SK-N-SH (cell line): Measurements from ENCODE around the gene SERPINE1. TPM values are rescaled to one million over a fixed set of nuclear protein-coding genes. Genes with fewer than 3 reads are reported as not detected.
A peak's percentile ranks its signal among the peaks of the same experiment; 100 is the strongest.

ENCODE experiments used
- CTCF ChIA-PET: fragments of 300-600, 350-600 bp; formaldehyde crosslinking; extraction: SDS; loops from one replicate; lab custom pipeline; 2021; lab: Yijun Ruan, JAX
- POLR2A ChIA-PET: fragments of 350-600 bp; sonication (Branson Sonifier 250); formaldehyde crosslinking; extraction: SDS; loops from one replicate; lab custom pipeline; 2020; ENCODE audit warnings: antibody characterized with exemption, inconsistent platforms; lab: Yijun Ruan, JAX
- DNase-seq: peaks from one replicate; pipeline ENCODE4 v3.0.0; 2012
- H2AFZ ChIP-seq: fragments of 200-600 bp; sonication (generic); 2 replicates; pipeline ENCODE4 v1.8.1; 2016; ENCODE audit warnings: antibody characterized with exemption, mild to moderate bottlenecking, low read depth
- H3F3A ChIP-seq: fragments of 200-600 bp; sonication (generic); replicated peaks from 2 replicates; pipeline ENCODE3; 2016; ENCODE audit warnings: antibody characterized with exemption, mild to moderate bottlenecking; ENCODE audit not compliant: insufficient read depth
- H3K27ac ChIP-seq, 2 experiments: fragments of 200-500 bp in 1 of 2; fragments of 200-600 bp in 1 of 2; sonication (Bioruptor generic) in 1 of 2; sonication (generic), shearing (Covaris generic) in 1 of 2; 2 replicates each; pipeline versions ENCODE4 v1.5.1 to v1.6.1; 2014 to 2016; ENCODE audit warnings: low read depth in 2 of 2, inconsistent platforms in 1 of 2, low read length in 1 of 2, mild to moderate bottlenecking in 1 of 2, mixed read lengths in 1 of 2
- H3K27me3 ChIP-seq: fragments of 200-600 bp; sonication (generic), shearing (Covaris generic); 2 replicates; pipeline ENCODE4 v1.6.1; 2016; ENCODE audit warnings: mixed run types; ENCODE audit not compliant: insufficient read depth
- H3K36me3 ChIP-seq, 2 experiments: fragments of 200-500 bp in 1 of 2; fragments of 200-600 bp in 1 of 2; sonication (Bioruptor generic) in 1 of 2; sonication (generic) in 1 of 2; replicated peaks in 1 of 2; 2 replicates each; pipeline versions ENCODE3 to v1.5.1; 2014 to 2016; ENCODE audit warnings: low read length in 1 of 2, mild to moderate bottlenecking in 1 of 2; ENCODE audit not compliant: insufficient read depth in 2 of 2, control insufficient read depth in 1 of 2
- H3K4me1 ChIP-seq, 2 experiments: fragments of 200-500 bp in 1 of 2; fragments of 200-600 bp in 1 of 2; sonication (Bioruptor generic) in 1 of 2; sonication (generic), shearing (Covaris generic) in 1 of 2; 2 replicates each; pipeline versions ENCODE4 v1.5.1 to v1.6.1; 2014 to 2016; ENCODE audit warnings: low read depth in 1 of 2, low read length in 1 of 2, mixed run types in 1 of 2; ENCODE audit not compliant: insufficient read depth in 2 of 2, control insufficient read depth in 1 of 2
- H3K4me2 ChIP-seq: fragments of 200-600 bp; sonication (generic), shearing (Covaris generic); 2 replicates; pipeline ENCODE4 v1.6.1; 2017; ENCODE audit warnings: mixed run types
- H3K4me3 ChIP-seq, 2 experiments: fragments of 200-500 bp in 1 of 2; fragments of 200-600 bp in 1 of 2; sonication (Bioruptor generic) in 1 of 2; sonication (generic), shearing (Covaris generic) in 1 of 2; 2 replicates each; pipeline versions ENCODE4 v1.5.1 to v1.8.1; 2014 to 2016; ENCODE audit warnings: low read depth in 2 of 2, inconsistent platforms in 1 of 2, low read length in 1 of 2, mild to moderate bottlenecking in 1 of 2, mixed read lengths in 1 of 2, moderate library complexity in 1 of 2
- H3K79me2 ChIP-seq: fragments of 200-600 bp; sonication (generic); 2 replicates; pipeline ENCODE4 v1.8.1; 2017; ENCODE audit warnings: mild to moderate bottlenecking; ENCODE audit not compliant: insufficient read depth
- H3K9ac ChIP-seq: fragments of 200-600 bp; sonication (generic); 2 replicates; pipeline ENCODE4 v1.6.1; 2017; ENCODE audit warnings: mixed run types
- H3K9me2 ChIP-seq: fragments of 200-600 bp; sonication (generic); 2 replicates; pipeline ENCODE4 v1.6.1; 2017; ENCODE audit warnings: mixed run types
- H3K9me3 ChIP-seq: fragments of 200-600 bp; sonication (generic); 2 replicates; pipeline ENCODE4 v1.6.1; 2017; ENCODE audit warnings: mixed run types, mild to moderate bottlenecking, moderate library complexity
- H4K20me1 ChIP-seq: fragments of 200-600 bp; sonication (generic); 2 replicates; pipeline ENCODE4 v1.6.1; 2017; ENCODE audit warnings: mild to moderate bottlenecking, mixed run types; ENCODE audit not compliant: insufficient read depth
- ELF1 ChIP-seq: IDR thresholded peaks from 2 replicates; pipeline ENCODE4 v1.4.0; 2012
- EP300 ChIP-seq, 2 experiments: IDR thresholded peaks; 2 replicates each; pipeline versions ENCODE4 v1.4.0 to v1.6.1; 2012; ENCODE audit warnings: borderline replicate concordance in 1 of 2, low read depth in 1 of 2, low read length in 1 of 2
- GATA2 ChIP-seq: sonication (generic); formaldehyde crosslinking; IDR thresholded peaks from 2 replicates; pipeline ENCODE4 v1.5.0; 2020; ENCODE audit warnings: mild to moderate bottlenecking, missing genetic modification reagents
- MAX ChIP-seq: IDR thresholded peaks from 2 replicates; pipeline ENCODE4 v1.4.0; 2012; ENCODE audit warnings: low read depth
- MXI1 ChIP-seq: IDR thresholded peaks from 2 replicates; pipeline ENCODE4 v1.6.1; 2012; ENCODE audit warnings: mild to moderate bottlenecking, low read depth, low read length, improper control_type of control experiment
- NFIC ChIP-seq: IDR thresholded peaks from 2 replicates; pipeline ENCODE4 v1.4.0; 2012; ENCODE audit warnings: borderline replicate concordance
- RCOR1 ChIP-seq: fragments of 150-350 bp; IDR thresholded peaks from 2 replicates; pipeline ENCODE4 v1.6.1; 2017; ENCODE audit warnings: antibody characterized with exemption, low read length
- SMC3 ChIP-seq: IDR thresholded peaks from 2 replicates; pipeline ENCODE4 v1.6.1; 2012; ENCODE audit warnings: low read depth, low read length, improper control_type of control experiment
- TCF12 ChIP-seq: IDR thresholded peaks from 2 replicates; pipeline ENCODE4 v1.4.0; 2012
- TEAD4 ChIP-seq: IDR thresholded peaks from 2 replicates; pipeline ENCODE4 v1.4.0; 2012; ENCODE audit warnings: mild to moderate bottlenecking, borderline replicate concordance; ENCODE audit not compliant: insufficient read depth
- YY1 ChIP-seq: IDR thresholded peaks from 2 replicates; pipeline ENCODE4 v1.4.0; 2012; ENCODE audit warnings: low read depth, mild to moderate bottlenecking
- WGBS: methylation state at CpG from one replicate; pipeline ENCODE4 v1.1.6; 2017; ENCODE audit warnings: low lambda C conversion rate; 5-methylcytosine and 5-hydroxymethylcytosine counted together
- polyA plus RNA-seq, 3 experiments: library from polyadenylated mRNA; depleted of rRNA; stranded (reverse); fragments of >200 nt; gene quantifications; 2 replicates each; pipeline ENCODE4 v1.2.3, GENCODE V29; 2012
- TF ChIP-seq, protein P1 (sequence below): IDR thresholded peaks from 2 replicates; pipeline ENCODE4 v1.4.0; 2012; ENCODE audit warnings: low read depth, borderline replicate concordance
- TF ChIP-seq, protein P2 (sequence below): fragments of 150-350 bp; IDR thresholded peaks from 2 replicates; pipeline ENCODE4 v1.6.1; 2016; ENCODE audit warnings: mild to moderate bottlenecking, low read depth, low read length
- TF ChIP-seq, protein P3 (sequence below): IDR thresholded peaks from 2 replicates; pipeline ENCODE4 v1.6.1; 2012; ENCODE audit warnings: mild to moderate bottlenecking, low read depth, low read length, moderate library complexity

SERPINE1 gene
- polyA plus RNA-seq, 1 of the 3 experiments (the other 2 are of a cell fraction) = 4,174 TPM

DNA sequence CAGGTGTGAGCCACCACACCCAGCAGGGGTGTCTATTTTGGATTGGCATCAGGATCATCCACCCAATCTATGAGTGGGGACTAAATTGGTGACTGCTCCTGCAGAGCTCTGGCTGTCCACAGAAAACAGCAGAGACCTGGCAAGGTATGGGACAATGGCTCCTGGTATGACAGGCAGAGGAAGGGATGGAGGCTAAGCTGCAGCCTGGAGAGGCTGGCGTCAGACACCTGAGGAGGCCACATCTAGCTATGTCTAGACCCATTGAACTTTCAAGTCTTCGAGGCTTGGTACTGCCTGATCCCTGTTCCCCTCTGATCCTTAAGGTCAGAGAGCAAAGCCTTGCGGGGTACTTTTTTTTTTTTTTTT, 3.2 kb upstream of the SERPINE1 start (continued):
- no peak for TF ChIP-seq MAX
- no peak for TF ChIP-seq GATA2 (CRISPR knock-in tag)

DNA sequence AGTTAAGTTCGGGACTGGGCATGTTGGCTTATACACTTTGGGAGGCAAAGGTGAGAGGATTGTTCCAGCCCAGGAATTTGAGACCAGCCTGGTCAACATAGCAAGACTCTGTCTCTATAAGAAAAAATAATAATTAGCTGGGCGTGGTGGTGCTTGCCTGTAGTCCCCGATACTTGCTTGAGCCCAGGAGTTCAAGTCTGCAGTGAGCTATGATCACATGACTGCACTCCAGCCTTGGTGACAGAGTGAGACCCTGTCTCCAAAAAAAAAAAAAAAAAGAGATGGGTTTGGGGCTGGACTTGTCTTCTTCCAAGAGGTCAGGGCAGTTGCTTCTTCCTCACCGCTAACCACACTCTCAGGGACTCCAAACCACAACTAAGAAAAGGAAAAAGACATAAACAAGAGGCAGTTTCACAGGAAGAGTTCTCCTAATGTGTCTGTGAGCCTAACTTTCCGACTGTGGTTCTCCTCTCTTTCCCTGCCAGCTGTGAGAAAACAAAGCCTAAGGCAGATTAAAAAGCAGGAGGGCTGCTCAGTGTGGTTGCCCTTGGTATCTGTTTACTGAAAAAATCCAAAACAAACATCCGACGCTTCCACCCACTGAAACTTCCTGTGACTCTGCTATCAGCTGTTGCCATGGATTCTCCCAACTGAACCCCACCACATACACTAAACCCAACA, 2.4 kb upstream of the SERPINE1 start:
- no peak for DNase-seq
- H3F3A ChIP-seq = peaks cover 80% of the 10 kb centered on the region
- H3K4me3 ChIP-seq = no peak overlapping the region
- peaks cover 0 to 24% of the 10 kb centered on the region in 2 experiments for H3K36me3 ChIP-seq
- H3K79me2 ChIP-seq = peaks cover 64% of the 10 kb centered on the region
- no peak overlapping the region for H2AFZ ChIP-seq
- H3K9ac ChIP-seq = peak overlapping the region; percentile 39
- peaks cover 25% of the 10 kb centered on the region for H4K20me1 ChIP-seq
- TF ChIP-seq, protein P1, sequence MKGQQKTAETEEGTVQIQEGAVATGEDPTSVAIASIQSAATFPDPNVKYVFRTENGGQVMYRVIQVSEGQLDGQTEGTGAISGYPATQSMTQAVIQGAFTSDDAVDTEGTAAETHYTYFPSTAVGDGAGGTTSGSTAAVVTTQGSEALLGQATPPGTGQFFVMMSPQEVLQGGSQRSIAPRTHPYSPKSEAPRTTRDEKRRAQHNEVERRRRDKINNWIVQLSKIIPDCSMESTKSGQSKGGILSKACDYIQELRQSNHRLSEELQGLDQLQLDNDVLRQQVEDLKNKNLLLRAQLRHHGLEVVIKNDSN = peak; percentile 37; the same call in 1 of the 2 replicates
- TF ChIP-seq MXI1 = no peak
- no peak for TF ChIP-seq YY1
- TF ChIP-seq, protein P2, sequence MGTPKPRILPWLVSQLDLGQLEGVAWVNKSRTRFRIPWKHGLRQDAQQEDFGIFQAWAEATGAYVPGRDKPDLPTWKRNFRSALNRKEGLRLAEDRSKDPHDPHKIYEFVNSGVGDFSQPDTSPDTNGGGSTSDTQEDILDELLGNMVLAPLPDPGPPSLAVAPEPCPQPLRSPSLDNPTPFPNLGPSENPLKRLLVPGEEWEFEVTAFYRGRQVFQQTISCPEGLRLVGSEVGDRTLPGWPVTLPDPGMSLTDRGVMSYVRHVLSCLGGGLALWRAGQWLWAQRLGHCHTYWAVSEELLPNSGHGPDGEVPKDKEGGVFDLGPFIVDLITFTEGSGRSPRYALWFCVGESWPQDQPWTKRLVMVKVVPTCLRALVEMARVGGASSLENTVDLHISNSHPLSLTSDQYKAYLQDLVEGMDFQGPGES = no peak
- no peak for TF ChIP-seq SMC3
- TF ChIP-seq TCF12 = no peak
- no peak for TF ChIP-seq ELF1
- no peaks in the 10 kb centered on the region for H3K9me2 ChIP-seq
- 73% methylated on average over 7 of the region's 7 CpGs for WGBS
- H3K27me3 ChIP-seq = no peaks in the 10 kb centered on the region
- H3K4me2 ChIP-seq = peak overlapping the region; percentile 12; the same call in 1 of the 2 replicates
- CTCF ChIA-PET = interaction anchor here (1.2 to 3.4 kb wide), 7 partner anchors 13 to 230 kb away, joined by 4 to 19 read pairs (median 8); no protein-coding TSS in a partner anchor
- POLR2A ChIA-PET = interaction anchor here (0.7 kb wide), 1 partner anchor 11 kb away, joined by 5 read pairs; no protein-coding TSS in a partner anchor
- peak overlapping the region in 1 of 2 experiments; percentile 98; a peak in 2 of 4 replicates for H3K27ac ChIP-seq
- H3K4me1 ChIP-seq = peaks cover 14 to 43% of the 10 kb centered on the region in 2 experiments; a peak in 3 of 4 replicates
- H3K9me3 ChIP-seq = no peaks in the 10 kb centered on the region

DNA sequence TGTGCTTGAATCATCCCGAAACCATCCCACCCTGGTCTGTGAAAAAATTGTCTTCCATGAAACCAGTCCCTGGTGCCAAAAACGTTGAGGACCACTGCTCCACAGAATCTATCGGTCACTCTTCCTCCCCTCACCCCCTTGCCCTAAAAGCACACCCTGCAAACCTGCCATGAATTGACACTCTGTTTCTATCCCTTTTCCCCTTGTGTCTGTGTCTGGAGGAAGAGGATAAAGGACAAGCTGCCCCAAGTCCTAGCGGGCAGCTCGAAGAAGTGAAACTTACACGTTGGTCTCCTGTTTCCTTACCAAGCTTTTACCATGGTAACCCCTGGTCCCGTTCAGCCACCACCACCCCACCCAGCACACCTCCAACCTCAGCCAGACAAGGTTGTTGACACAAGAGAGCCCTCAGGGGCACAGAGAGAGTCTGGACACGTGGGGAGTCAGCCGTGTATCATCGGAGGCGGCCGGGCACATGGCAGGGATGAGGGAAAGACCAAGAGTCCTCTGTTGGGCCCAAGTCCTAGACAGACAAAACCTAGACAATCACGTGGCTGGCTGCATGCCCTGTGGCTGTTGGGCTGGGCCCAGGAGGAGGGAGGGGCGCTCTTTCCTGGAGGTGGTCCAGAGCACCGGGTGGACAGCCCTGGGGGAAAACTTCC, 784 bp upstream of the SERPINE1 start:
- peaks cover 78% of the 10 kb centered on the region for H3K79me2 ChIP-seq
- 33% methylated on average over 15 of the region's 15 CpGs for WGBS
- TF ChIP-seq TCF12 (no peak; the same call in 1 of the 2 replicates), NFIC (peak; percentile 93), RCOR1 (no peak; the same call in 1 of the 2 replicates), TEAD4 (0 out of 2 replicates have a peak, but pooled peaks have one; percentile 12), MAX (peak; percentile 100), EP300 (IDR thresholded peaks at IDR 0.05; ENCODE audit: borderline replicate concordance in 1 of 2, low read depth in 1 of 2, low read length in 1 of 2) (peak in 1 of 2 experiments; percentile 72; a peak in 1 of 4 replicates)
- TF ChIP-seq, protein P1 = peak; percentile 86
- TF ChIP-seq, protein P3, sequence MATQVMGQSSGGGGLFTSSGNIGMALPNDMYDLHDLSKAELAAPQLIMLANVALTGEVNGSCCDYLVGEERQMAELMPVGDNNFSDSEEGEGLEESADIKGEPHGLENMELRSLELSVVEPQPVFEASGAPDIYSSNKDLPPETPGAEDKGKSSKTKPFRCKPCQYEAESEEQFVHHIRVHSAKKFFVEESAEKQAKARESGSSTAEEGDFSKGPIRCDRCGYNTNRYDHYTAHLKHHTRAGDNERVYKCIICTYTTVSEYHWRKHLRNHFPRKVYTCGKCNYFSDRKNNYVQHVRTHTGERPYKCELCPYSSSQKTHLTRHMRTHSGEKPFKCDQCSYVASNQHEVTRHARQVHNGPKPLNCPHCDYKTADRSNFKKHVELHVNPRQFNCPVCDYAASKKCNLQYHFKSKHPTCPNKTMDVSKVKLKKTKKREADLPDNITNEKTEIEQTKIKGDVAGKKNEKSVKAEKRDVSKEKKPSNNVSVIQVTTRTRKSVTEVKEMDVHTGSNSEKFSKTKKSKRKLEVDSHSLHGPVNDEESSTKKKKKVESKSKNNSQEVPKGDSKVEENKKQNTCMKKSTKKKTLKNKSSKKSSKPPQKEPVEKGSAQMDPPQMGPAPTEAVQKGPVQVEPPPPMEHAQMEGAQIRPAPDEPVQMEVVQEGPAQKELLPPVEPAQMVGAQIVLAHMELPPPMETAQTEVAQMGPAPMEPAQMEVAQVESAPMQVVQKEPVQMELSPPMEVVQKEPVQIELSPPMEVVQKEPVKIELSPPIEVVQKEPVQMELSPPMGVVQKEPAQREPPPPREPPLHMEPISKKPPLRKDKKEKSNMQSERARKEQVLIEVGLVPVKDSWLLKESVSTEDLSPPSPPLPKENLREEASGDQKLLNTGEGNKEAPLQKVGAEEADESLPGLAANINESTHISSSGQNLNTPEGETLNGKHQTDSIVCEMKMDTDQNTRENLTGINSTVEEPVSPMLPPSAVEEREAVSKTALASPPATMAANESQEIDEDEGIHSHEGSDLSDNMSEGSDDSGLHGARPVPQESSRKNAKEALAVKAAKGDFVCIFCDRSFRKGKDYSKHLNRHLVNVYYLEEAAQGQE = 0 out of 2 replicates have a peak, but pooled peaks have one; percentile 8
- TF ChIP-seq, all 33 proteins: peak for 6
- Histone ChIP-seq H3K4me1 (peaks cover 14 to 44% of the 10 kb centered on the region in 2 experiments; a peak in 3 of 4 replicates), H3K4me3 (peak overlapping the region in 1 of 2 experiments; percentile 85; a peak in 2 of 4 replicates), H3K4me2 (peak overlapping the region; percentile 96), H4K20me1 (peaks cover 41% of the 10 kb centered on the region), H3K9me2 (no peaks in the 10 kb centered on the region), H3K9ac (peak overlapping the region; percentile 95), H3K36me3 (peaks cover 4 to 40% of the 10 kb centered on the region in 2 experiments), H3K9me3 (no peaks in the 10 kb centered on the region), H3K27me3 (no peaks in the 10 kb centered on the region), H3K27ac (peak overlapping the region; percentile 61 to 98), H3F3A (peaks cover 83% of the 10 kb centered on the region), H2AFZ (0 out of 2 replicates have a peak overlapping the region, but pooled peaks have one; percentile 5)
- no peak for DNase-seq
- POLR2A ChIA-PET = interaction anchor here (0.7 kb wide), 1 partner anchor 433 kb away, joined by 3 read pairs; no protein-coding TSS in a partner anchor
- CTCF ChIA-PET = interaction anchor here (1.0 to 4.0 kb wide), 10 partner anchors 9 to 115 kb away, joined by 3 to 34 read pairs (median 6); no protein-coding TSS in a partner anchor
